HG02610 (cell line): ENCODE data around the gene NOMO2.
"Not testable (repeated sequence)": the region's sequence is repeated elsewhere in the genome, so short reads cannot be mapped to it uniquely, and the experiment has no call there.

Source experiments
- ATAC-seq: cut with Tn5 transposase; IDR thresholded peaks from one replicate; pipeline ENCODE4 v1.9.1; 2021; ENCODE audit warnings: mild to moderate bottlenecking, moderate library complexity; ENCODE audit not compliant: unreplicated experiment

The NOMO2 gene

GRCh38 chr16:18561727-18562314 is at the start of gene NOMO2:
NOMO2 (minus strand) TSS chr16:18562097; CDS start chr16:18562040, 57 bp downstream.
- ATAC-seq, result peak; percentile 94

- ATAC-seq, result not testable (repeated sequence)
Observed at GRCh38 chr16:18610147-18610803, 48.4 kb upstream of the NOMO2 start.

- ATAC-seq, result not testable (repeated sequence)
Observed at GRCh38 chr16:18608271-18608670, 46.4 kb upstream of the NOMO2 start.

- not testable (repeated sequence) for ATAC-seq
Observed at GRCh38 chr16:18603572-18604246, 41.8 kb upstream of the NOMO2 start.

- not testable (repeated sequence) for ATAC-seq
Observed at GRCh38 chr16:18598582-18598981, 36.7 kb upstream of the NOMO2 start.

- ATAC-seq, result not testable (repeated sequence)
Observed at GRCh38 chr16:18597734-18598133, 35.8 kb upstream of the NOMO2 start.

GRCh38 chr16:18597319-18597718 is 35.4 kb upstream of the NOMO2 start:
- ATAC-seq, result not testable (repeated sequence)

- ATAC-seq, result not testable (repeated sequence)
Observed at GRCh38 chr16:18595796-18596195, 33.9 kb upstream of the NOMO2 start.

GRCh38 chr16:18594880-18595279 is 33.0 kb upstream of the NOMO2 start:
- ATAC-seq, result peak; percentile 60

GRCh38 chr16:18593904-18594303 is 32.0 kb upstream of the NOMO2 start:
- not testable (repeated sequence) for ATAC-seq

GRCh38 chr16:18592982-18593381 is 31.1 kb upstream of the NOMO2 start:
- not testable (repeated sequence) for ATAC-seq

GRCh38 chr16:18591908-18592307 is 30.0 kb upstream of the NOMO2 start:
- ATAC-seq, result not testable (repeated sequence)

GRCh38 chr16:18591441-18591840 is 29.5 kb upstream of the NOMO2 start:
- not testable (repeated sequence) for ATAC-seq

GRCh38 chr16:18589806-18590205 is 27.9 kb upstream of the NOMO2 start:
- ATAC-seq, result not testable (repeated sequence)

GRCh38 chr16:18586560-18587540 is 25.0 kb upstream of the NOMO2 start:
- ATAC-seq, result not testable (repeated sequence)

GRCh38 chr16:18585789-18586188 is 23.9 kb upstream of the NOMO2 start:
- not testable (repeated sequence) for ATAC-seq

GRCh38 chr16:18582902-18583301 is 21.0 kb upstream of the NOMO2 start:
- ATAC-seq, result no peak

GRCh38 chr16:18580396-18580795 is 18.5 kb upstream of the NOMO2 start:
- ATAC-seq, result not testable (repeated sequence)

GRCh38 chr16:18579261-18579660 is 17.4 kb upstream of the NOMO2 start:
- ATAC-seq, result not testable (repeated sequence)

GRCh38 chr16:18577942-18578341 is 16.0 kb upstream of the NOMO2 start:
- not testable (repeated sequence) for ATAC-seq

- not testable (repeated sequence) for ATAC-seq
Observed at GRCh38 chr16:18575945-18576344, 14.0 kb upstream of the NOMO2 start.
